SU-DHL-6 (cell line): ENCODE data around the gene MAT2A.

Source experiments
- CTCF ChIP-seq: fragments of 200-600 bp; sonication (generic); IDR thresholded peaks from one replicate; pipeline ENCODE4 v1.5.1; 2017; ENCODE audit warnings: antibody characterized with exemption, mild to moderate bottlenecking, low read length, moderate library complexity; ENCODE audit not compliant: insufficient read depth, poor library complexity, severe bottlenecking
- EZH2phosphoT487 ChIP-seq: fragments of 200-600 bp; sonication (generic), shearing (Covaris generic); conservative IDR thresholded peaks from 2 replicates; pipeline ENCODE4 v1.6.1; 2018; ENCODE audit warnings: mild to moderate bottlenecking, antibody characterized with exemption, low read length, moderate library complexity, mixed read lengths

GRCh38 chr2:85585781-85586105 is 46.8 kb downstream of the MAT2A start:
- TF ChIP-seq CTCF (no peak), EZH2phosphoT487 (no peak)
